ENCODE measurements around the gene ASB16. TPM values are rescaled to one million over a fixed set of nuclear protein-coding genes. Genes with fewer than 3 reads are reported as not detected.

ASB16 gene, protein sequence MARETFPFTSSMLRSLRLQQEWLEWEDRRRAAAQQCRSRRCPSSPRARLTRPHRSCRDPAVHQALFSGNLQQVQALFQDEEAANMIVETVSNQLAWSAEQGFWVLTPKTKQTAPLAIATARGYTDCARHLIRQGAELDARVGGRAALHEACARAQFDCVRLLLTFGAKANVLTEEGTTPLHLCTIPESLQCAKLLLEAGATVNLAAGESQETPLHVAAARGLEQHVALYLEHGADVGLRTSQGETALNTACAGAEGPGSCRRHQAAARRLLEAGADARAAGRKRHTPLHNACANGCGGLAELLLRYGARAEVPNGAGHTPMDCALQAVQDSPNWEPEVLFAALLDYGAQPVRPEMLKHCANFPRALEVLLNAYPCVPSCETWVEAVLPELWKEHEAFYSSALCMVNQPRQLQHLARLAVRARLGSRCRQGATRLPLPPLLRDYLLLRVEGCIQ
- polyA plus RNA-seq = not detected in 2 replicates

DNA sequence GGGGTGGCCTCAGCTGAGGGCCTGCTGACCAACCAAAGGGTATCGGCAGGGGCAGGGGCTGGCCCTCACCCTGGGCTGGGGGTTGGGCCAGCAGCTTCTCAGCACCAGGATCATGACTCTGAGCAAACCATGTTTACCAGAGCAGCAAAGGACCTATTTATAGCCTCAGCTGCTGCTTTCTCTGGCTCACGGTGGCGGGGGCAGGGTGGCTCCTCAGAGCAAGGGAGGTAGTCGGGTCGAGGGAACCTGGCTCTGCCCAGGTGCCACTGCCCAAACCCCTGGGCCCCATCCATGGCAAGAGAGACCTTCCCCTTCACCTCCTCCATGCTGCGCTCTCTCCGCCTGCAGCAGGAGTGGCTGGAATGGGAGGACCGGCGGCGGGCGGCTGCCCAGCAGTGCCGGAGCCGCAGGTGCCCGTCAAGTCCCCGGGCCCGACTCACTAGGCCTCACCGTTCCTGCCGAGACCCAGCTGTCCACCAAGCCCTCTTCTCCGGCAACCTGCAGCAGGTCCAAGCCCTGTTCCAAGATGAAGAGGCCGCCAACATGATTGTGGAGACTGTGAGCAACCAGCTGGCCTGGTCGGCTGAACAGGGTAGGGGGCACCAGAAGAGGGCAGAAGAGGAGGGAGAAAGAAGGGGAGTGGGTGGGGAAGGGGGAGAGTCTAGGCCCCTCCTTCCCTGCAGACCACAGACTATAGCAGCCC, at the start of gene ASB16:
Gene ASB16, plus strand, starts transcription at position 206 of the 703 bp plus-strand sequence. Its CDS starts 86 bp downstream, at position 292.

DNA sequence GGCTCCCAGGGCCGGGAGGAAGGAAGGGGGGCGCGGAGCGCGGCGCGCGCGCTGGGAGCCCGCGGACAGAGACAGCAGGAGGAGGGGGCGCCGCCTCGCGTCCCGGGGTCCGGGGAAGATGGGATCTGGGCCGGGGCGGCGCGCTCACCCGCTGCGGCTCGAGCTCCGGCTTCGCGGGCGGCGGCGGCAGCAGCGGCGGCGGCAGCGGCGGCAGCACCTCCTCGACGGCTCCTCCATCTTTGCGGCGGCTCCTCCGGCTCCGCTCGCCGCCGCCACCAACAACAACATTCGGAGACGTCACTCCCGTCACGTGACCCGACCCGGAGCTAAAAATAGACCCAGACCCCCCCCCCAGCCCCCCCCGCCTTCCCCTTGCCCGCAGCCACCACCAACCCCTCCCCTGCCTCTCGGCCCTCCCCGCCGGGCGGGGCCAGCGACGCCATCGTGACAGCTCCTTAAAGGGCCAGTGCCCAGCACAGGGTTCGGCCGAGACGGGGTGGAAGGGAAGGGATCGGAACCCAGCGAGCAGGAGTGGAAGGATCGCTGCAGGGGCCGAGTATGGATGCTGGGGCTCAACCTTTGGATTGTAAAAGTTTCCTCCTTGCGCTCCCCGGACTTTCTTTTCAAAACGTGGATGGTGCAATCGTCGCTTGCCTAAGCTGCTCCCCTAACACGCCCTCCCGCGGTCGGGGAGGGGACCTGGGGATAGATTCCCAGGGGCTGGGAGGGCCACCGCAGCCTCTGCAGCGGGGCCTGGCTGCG, 47.0 kb upstream of the ASB16 start, which contains the start of gene HDAC5:
Gene HDAC5, minus strand, starts transcription at position 286 of the 762 bp plus-strand sequence. CDS start 6,126 bp downstream, outside the sequence.

DNA sequence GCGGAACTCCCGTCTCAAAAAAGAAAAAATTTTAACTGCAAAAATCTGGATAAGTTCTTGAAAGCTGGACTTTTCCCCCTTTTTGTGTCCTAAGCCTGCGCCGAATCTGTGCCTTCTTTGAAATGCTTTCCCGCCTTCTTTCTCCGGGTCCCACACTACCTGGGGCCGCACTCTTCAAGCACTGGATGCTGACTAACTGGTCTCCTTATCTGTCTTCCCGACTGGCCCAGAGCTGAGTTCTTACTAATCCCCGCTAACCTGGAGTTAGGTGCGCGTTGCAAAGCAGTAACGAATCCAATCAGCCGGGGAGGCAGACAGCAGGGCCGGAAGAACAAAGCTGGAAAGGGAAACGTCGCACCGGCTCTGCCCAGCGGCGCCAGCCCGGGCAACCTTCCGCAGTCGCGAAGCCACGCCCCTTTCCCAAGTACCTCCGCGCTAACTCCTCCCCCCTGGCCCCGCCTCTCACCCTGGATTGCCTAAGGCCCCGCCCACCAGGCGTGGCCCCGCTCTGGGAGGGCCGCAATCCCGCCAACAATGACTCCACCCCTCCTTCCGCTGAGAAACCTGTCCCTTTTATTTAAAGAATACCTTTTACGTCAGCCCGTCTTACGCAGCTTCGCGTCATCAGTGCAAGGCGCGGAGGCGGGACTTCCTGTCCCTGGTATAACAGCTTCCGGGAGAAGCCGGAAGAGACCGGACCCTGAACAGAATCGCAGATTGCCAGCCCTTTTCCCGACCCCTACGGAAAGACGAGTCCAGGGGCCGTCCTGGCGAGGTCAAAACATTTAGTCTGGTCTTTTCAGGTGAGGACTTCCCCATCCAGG, 16.0 kb downstream of the ASB16 start, which contains the start of gene TMUB2:
Gene TMUB2, plus strand, starts transcription at position 666 of the 824 bp plus-strand sequence. CDS start 737 bp downstream, outside the sequence.

DNA sequence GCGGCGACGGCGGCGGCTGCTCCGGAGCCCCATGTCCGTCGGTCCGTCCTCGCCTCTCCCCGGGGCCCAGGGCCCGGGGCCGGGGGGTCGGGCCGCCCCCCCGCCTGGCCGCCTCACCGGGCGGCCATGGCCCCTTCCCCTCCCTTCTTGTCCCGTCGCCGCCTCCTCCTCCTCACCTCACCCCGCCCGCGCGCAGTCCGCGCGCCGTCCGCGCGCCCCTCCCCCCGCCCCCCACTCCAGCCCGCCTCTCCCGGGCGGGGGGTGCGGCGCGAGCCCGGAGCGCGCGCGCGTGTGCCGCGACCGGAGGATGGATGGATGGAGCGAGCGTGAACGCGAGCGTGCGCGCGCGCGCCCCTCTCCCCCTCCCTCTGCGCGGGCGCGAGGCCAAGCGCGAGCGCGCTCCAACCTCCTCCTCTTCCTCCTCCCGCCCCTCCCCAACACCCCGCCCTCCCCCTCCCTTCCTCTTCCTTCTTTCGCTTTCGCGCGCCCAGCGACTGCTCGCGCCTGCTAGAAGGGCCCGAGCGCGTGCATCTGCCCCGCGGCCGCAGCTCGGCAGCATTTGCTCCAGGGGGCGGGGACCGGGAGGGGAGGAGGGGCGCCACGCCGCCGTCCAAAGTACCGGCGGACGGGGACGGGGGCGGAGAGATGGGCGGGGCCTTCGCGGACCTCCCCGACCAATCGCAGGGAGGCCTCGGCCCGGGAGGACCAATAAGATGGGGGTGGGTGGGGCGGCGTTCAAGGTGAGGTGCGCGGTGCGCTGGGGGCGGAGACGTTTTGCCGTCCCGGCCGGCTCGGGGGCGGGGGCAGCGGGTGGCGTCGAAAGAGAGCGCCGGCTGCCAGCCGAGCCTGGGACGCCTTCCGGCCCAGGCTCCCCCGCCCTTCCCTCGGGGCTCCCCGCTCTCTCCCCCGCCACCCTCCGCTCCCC, 29.3 kb downstream of the ASB16 start, which contains the start of gene ATXN7L3:
Gene ATXN7L3, minus strand, starts transcription at position 332 of the 925 bp plus-strand sequence. CDS start 1,814 bp downstream, outside the sequence.

DNA sequence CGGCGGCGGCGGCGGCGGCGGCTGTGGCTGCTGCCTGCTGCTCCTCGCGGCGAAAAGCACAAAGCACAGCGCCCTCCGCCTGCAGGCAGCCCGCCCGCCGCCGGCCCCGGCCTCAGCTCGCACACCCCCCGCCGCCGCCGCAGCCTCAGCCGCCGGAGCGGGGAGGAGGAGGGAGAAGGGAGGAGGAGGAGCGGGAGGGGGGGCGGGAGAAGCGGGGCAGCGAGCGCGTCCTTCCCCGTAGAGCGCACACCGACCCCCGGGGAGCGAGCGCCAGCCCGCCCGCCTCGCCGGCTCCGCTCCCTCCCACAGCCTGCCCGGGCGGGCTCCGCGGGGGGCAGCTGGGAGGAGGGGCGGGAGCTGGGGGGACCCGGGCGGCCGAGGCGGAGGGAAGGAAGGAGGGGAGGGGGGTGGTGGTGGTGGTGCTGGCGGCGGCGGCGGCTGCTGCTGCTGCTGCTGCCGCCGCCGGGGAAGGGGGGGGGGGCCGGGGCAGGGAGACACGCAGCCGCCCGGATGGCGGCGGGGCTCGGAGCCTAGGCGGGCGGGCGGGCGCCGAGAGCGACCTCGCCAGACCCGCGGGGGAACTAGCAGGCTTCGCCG, 49.2 kb downstream of the ASB16 start, which contains the start of gene UBTF:
Gene UBTF, minus strand, starts transcription at position 60 of the 597 bp plus-strand sequence. CDS start 1,446 bp downstream, outside the sequence.

Other genes with a start within 250 kb of the ASB16 start
- gene PPY, start 228.2 kb upstream of the ASB16 start, polyA plus RNA-seq = not detected in 2 replicates
- gene PYY, start 216.8 kb upstream of the ASB16 start, polyA plus RNA-seq = not detected in 2 replicates
- gene NAGS, start 166.1 kb upstream of the ASB16 start, polyA plus RNA-seq = not detected in 2 replicates
- 12.3 and 23.1 TPM in 2 replicates for gene TMEM101, start 155.7 kb upstream of the ASB16 start, polyA plus RNA-seq
- gene LSM12, start 104.0 kb upstream of the ASB16 start, polyA plus RNA-seq = 20.8 and 42.8 TPM in 2 replicates
- 57.5 and 128 TPM in 2 replicates for gene G6PC3, start 100.0 kb upstream of the ASB16 start, polyA plus RNA-seq
- gene HDAC5, start 47.1 kb upstream of the ASB16 start, polyA plus RNA-seq = 1.7 and 4.2 TPM in 2 replicates
- gene HROB, start 28.8 kb upstream of the ASB16 start, polyA plus RNA-seq = 0.20 and 1.3 TPM in 2 replicates
- gene TMUB2, start 16.3 kb downstream of the ASB16 start, polyA plus RNA-seq = 12.4 and 24.1 TPM in 2 replicates
- gene ATXN7L3, start 29.2 kb downstream of the ASB16 start, polyA plus RNA-seq = 0.93 and 1.9 TPM in 2 replicates
- gene UBTF, start 49.0 kb downstream of the ASB16 start, polyA plus RNA-seq = 5.1 and 7.0 TPM in 2 replicates
- not detected in 2 replicates for gene SLC4A1, start 97.4 kb downstream of the ASB16 start, polyA plus RNA-seq
- 40.9 and 41.5 TPM in 2 replicates for gene RUNDC3A, start 137.9 kb downstream of the ASB16 start, polyA plus RNA-seq
- gene SLC25A39, start 154.1 kb downstream of the ASB16 start, polyA plus RNA-seq = 5.0 and 6.5 TPM in 2 replicates
- 22.6 and 29.9 TPM in 2 replicates for gene GRN, start 174.6 kb downstream of the ASB16 start, polyA plus RNA-seq
- gene FAM171A2, start 193.1 kb downstream of the ASB16 start, polyA plus RNA-seq = 0.27 and 0.59 TPM in 2 replicates
- gene ITGA2B, start 218.9 kb downstream of the ASB16 start, polyA plus RNA-seq = not detected in 2 replicates

All from Purkinje cell (primary cell).